ENCODE data around the gene DCLRE1A. TPM values are rescaled to one million over a fixed set of nuclear protein-coding genes. Genes with fewer than 3 reads are reported as not detected.

DCLRE1A gene
- total RNA-seq, 2 experiments from 2014 or later, result 11.5 to 18.4 TPM

GRCh38 chr10:113872139-113873030 is 18.5 kb upstream of the DCLRE1A start:
- peaks cover 67% of the 10 kb centered on the region for H3K79me2 ChIP-seq (ENCODE audit: insufficient read depth, low read depth, low read length)

GRCh38 chr10:113869789-113870188 is 15.9 kb upstream of the DCLRE1A start:
- no peaks in the 10 kb centered on the region for H3K9me2 ChIP-seq (ENCODE audit: insufficient read depth, low read length)
- H3K36me3 ChIP-seq (ENCODE audit: insufficient read depth, low read length), result peaks cover 38% of the 10 kb centered on the region
- peaks cover 3% of the 10 kb centered on the region for H3K4me1 ChIP-seq (ENCODE audit: insufficient read depth, low read length, poor library complexity, severe bottlenecking)
- ChIA-PET CTCF (ENCODE audit: unreplicated experiment) (no interaction called here), POLR2A (no interaction called here)
- no peak overlapping the region for H2AFZ ChIP-seq (ENCODE audit: low read length)
- no TSS peak for BruUV-seq (replicated peaks)
- no peak for DNase-seq (ENCODE audit: low spot score)
- peaks cover 64% of the 10 kb centered on the region; the same call in 1 of the 2 replicates for H3K79me2 ChIP-seq (ENCODE audit: insufficient read depth, low read depth, low read length)
- H4K20me1 ChIP-seq (ENCODE audit: insufficient read depth, low read length), result 0 out of 2 replicates have a peak, but pooled peaks cover 10% of the 10 kb centered on the region
- TF ChIP-seq EZH2phosphoT487 (IDR thresholded peaks at IDR 0.05; ENCODE audit: borderline replicate concordance, low read depth, low read length) (no peak), CTCF (conservative IDR thresholded peaks at IDR 0.05; ENCODE audit: low read length) (no peak)
- H3K4me2 ChIP-seq (ENCODE audit: low read length), result no peak overlapping the region
- no peak overlapping the region for H3K27ac ChIP-seq (ENCODE audit: low read depth, low read length, poor library complexity, severe bottlenecking)
- intact Hi-C loops (cut with micrococcal nuclease; ENCODE audit: unreplicated experiment), result loop anchor here (5.0 kb wide), 1 partner anchor 228 kb away; no protein-coding TSS in a partner anchor
- no peaks in the 10 kb centered on the region for H3K9me3 ChIP-seq (ENCODE audit: low read length)
- no peak overlapping the region for H3K4me3 ChIP-seq (ENCODE audit: low read depth, low read length, poor library complexity, severe bottlenecking)

More at GRCh38 chr10:113872139-113873030, 18.5 kb upstream of the DCLRE1A start:
- H3K9me2 ChIP-seq (ENCODE audit: insufficient read depth, low read length), result no peaks in the 10 kb centered on the region
- TF ChIP-seq CTCF (conservative IDR thresholded peaks at IDR 0.05; ENCODE audit: low read length) (peak; percentile 71), EZH2phosphoT487 (IDR thresholded peaks at IDR 0.05; ENCODE audit: borderline replicate concordance, low read depth, low read length) (no peak)
- POLR2A ChIA-PET, result interaction anchor here (0.6 to 1.2 kb wide), 10 partner anchors 11 to 557 kb away, joined by 3 to 5 read pairs (median 3); partner anchors contain the start of gene DCLRE1A
- H3K4me2 ChIP-seq (ENCODE audit: low read length), result no peak overlapping the region
- H4K20me1 ChIP-seq (ENCODE audit: insufficient read depth, low read length), result 0 out of 2 replicates have a peak, but pooled peaks cover 10% of the 10 kb centered on the region
- DNase-seq (ENCODE audit: low spot score), result no peak
- intact Hi-C loops (cut with micrococcal nuclease; ENCODE audit: unreplicated experiment), result loop anchor here (5.0 kb wide), 1 partner anchor 225 kb away; no protein-coding TSS in a partner anchor
- peaks cover 40% of the 10 kb centered on the region for H3K36me3 ChIP-seq (ENCODE audit: insufficient read depth, low read length)
- no peak overlapping the region for H3K4me3 ChIP-seq (ENCODE audit: low read depth, low read length, poor library complexity, severe bottlenecking)
- H2AFZ ChIP-seq (ENCODE audit: low read length), result no peak overlapping the region
- no TSS peak for BruUV-seq (replicated peaks)
- CTCF ChIA-PET (ENCODE audit: unreplicated experiment), result no interaction called here
- H3K4me1 ChIP-seq (ENCODE audit: insufficient read depth, low read length, poor library complexity, severe bottlenecking), result peaks cover 4% of the 10 kb centered on the region
- H3K9me3 ChIP-seq (ENCODE audit: low read length), result no peaks in the 10 kb centered on the region
- H3K27ac ChIP-seq (ENCODE audit: low read depth, low read length, poor library complexity, severe bottlenecking), result no peak overlapping the region

All from OCI-LY7 (cell line).